ENCODE results near the gene KRT79. TPM values are rescaled to one million over a fixed set of nuclear protein-coding genes. Genes with fewer than 3 reads are reported as not detected.

The KRT79 gene
- total and polyA plus RNA-seq, 4 donors = not detected

DNA sequence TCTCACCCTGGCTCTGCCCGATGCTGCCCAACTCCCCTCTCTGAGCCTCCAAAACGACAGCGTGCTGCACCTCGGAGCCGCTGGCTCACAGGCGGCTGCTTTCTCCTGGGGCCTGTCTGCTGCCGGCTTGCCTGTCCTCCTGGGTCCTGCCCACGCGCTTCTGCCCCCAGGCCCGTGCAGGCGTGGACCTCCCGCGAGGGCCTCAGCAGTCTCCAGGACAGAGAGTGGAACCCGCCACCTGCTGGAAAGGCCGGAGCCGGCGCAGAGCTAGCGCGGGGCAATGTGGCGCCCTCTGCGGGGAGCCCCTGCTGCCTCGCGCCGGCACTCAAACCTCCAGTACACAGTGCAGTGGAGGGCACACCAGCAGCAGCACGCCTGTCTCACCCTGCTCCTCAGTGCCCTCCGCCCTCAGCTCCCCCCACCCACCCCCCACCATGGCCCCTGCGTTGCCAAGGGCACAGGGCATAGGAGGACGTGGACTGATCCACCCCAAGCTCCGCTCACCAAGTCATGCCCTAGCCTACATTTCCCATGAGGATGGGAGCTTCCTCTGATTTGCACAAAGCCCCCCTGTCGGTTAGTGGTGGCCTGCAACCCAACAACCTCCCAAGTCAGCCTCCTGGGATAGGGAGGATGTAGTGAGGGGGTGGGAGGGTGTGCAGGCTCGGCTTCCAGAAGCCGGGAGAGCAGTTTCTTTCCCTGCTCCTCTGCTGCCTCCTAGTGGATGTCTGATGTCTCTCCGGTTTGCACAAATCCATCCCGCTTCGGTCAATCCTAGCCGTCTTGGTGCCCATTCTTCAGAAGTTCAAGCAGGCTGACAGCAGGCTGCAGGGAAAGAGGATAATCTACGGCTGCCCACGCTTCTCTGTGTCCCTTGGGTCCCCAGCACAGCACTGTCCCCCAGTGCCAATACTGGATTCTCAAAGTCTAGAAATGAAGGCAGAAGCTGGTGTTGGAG lies 45.6 kb upstream of the KRT79 start:
- Histone ChIP-seq H3K36me3 (ENCODE audit: control insufficient read depth in 4 of 4, insufficient read depth in 3 of 4, low read depth in 1 of 4, low read length in 3 of 4) (no peaks in the 10 kb centered on the region), H3K27me3 (ENCODE audit: control insufficient read depth in 4 of 4, insufficient read depth in 4 of 4, low read length in 3 of 4) (no peaks in the 10 kb centered on the region), H3K4me1 (ENCODE audit: control insufficient read depth in 4 of 4, insufficient read depth in 4 of 4, low read length in 3 of 4) (peaks cover 0 to 17% (median 9%) of the 10 kb centered on the region in 4 donors), H3K9ac (ENCODE audit: low read depth in 1 of 2, low read length in 2 of 2) (no peak overlapping the region), H3K4me3 (ENCODE audit: low read depth in 1 of 3, low read length in 3 of 3) (peak overlapping the region in 2 of 3 donors; percentile 26 to 37), H3K9me3 (ENCODE audit: control insufficient read depth in 4 of 4, low read length in 3 of 4) (no peaks in the 10 kb centered on the region), H3K27ac (ENCODE audit: low read depth in 1 of 2, low read length in 2 of 2) (no peak overlapping the region)
- WGBS = 8% methylated on average over 38 of the region's 38 CpGs
- DNase-seq (ENCODE audit: low spot score) = peak; percentile 79
- TF ChIP-seq ZBTB33 (IDR thresholded peaks at IDR 0.05) (no peak), CTCF (IDR thresholded peaks at IDR 0.05; ENCODE audit: low read depth, low read length, missing input control) (peak; percentile 87), HNF4G (IDR thresholded peaks at IDR 0.05) (no peak), GABPA (IDR thresholded peaks at IDR 0.05 in 1 of 2, conservative IDR thresholded peaks at IDR 0.05 in 1 of 2) (no peak), SP1 (IDR thresholded peaks at IDR 0.05) (no peak), TAF1 (conservative IDR thresholded peaks at IDR 0.05) (no peak), HNF4A (conservative IDR thresholded peaks at IDR 0.05) (no peak), EGR1 (IDR thresholded peaks at IDR 0.05; ENCODE audit: low read depth in 2 of 2) (peak in 1 of 2 donors; percentile 24), FOXA2 (IDR thresholded peaks at IDR 0.05) (no peak), RXRA (IDR thresholded peaks at IDR 0.05) (no peak), RAD21 (IDR thresholded peaks at IDR 0.05) (peak; percentile 89 to 91)

GRCh38 chr12:52878507-52879393 lies 44.6 kb upstream of the KRT79 start:
- peaks cover 0 to 12% (median 4%) of the 10 kb centered on the region in 4 donors for H3K4me1 ChIP-seq (ENCODE audit: control insufficient read depth in 4 of 4, insufficient read depth in 4 of 4, low read length in 3 of 4)
- no peaks in the 10 kb centered on the region for H3K9me3 ChIP-seq (ENCODE audit: control insufficient read depth in 4 of 4, low read length in 3 of 4)
- no peaks in the 10 kb centered on the region for H3K36me3 ChIP-seq (ENCODE audit: control insufficient read depth in 4 of 4, insufficient read depth in 3 of 4, low read depth in 1 of 4, low read length in 3 of 4)
- H3K4me3 ChIP-seq (ENCODE audit: low read depth in 1 of 3, low read length in 3 of 3) = no peak overlapping the region
- no peak overlapping the region for H3K9ac ChIP-seq (ENCODE audit: low read depth in 1 of 2, low read length in 2 of 2)
- 82% methylated on average over 17 of the region's 17 CpGs for WGBS
- no peaks in the 10 kb centered on the region for H3K27me3 ChIP-seq (ENCODE audit: control insufficient read depth in 4 of 4, insufficient read depth in 4 of 4, low read length in 3 of 4)
- no peak for DNase-seq (ENCODE audit: low spot score)
- H3K27ac ChIP-seq (ENCODE audit: low read depth in 1 of 2, low read length in 2 of 2) = no peak overlapping the region
- no peak for TF ChIP-seq JUND (IDR thresholded peaks at IDR 0.05)
- no peak for TF ChIP-seq FOXA2 (IDR thresholded peaks at IDR 0.05)
- TF ChIP-seq HNF4A (conservative IDR thresholded peaks at IDR 0.05) = no peak
- TF ChIP-seq EGR1 (IDR thresholded peaks at IDR 0.05; ENCODE audit: low read depth in 2 of 2) = no peak
- TF ChIP-seq REST (IDR thresholded peaks at IDR 0.05) = no peak
- TF ChIP-seq YY1 (IDR thresholded peaks at IDR 0.05) = no peak
- no peak for TF ChIP-seq FOXA1 (IDR thresholded peaks at IDR 0.05)
- no peak for TF ChIP-seq TAF1 (conservative IDR thresholded peaks at IDR 0.05)
- no peak for TF ChIP-seq RXRA (IDR thresholded peaks at IDR 0.05)
- no peak for TF ChIP-seq CTCF (IDR thresholded peaks at IDR 0.05; ENCODE audit: low read depth, low read length, missing input control)
- no peak for TF ChIP-seq NR2F2 (IDR thresholded peaks at IDR 0.05)
- TF ChIP-seq SP1 (IDR thresholded peaks at IDR 0.05) = no peak
- no peak for TF ChIP-seq RAD21 (IDR thresholded peaks at IDR 0.05)
- TF ChIP-seq, protein P1, sequence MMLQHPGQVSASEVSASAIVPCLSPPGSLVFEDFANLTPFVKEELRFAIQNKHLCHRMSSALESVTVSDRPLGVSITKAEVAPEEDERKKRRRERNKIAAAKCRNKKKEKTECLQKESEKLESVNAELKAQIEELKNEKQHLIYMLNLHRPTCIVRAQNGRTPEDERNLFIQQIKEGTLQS (IDR thresholded peaks at IDR 0.05) = no peak
